ENCODE measurements around the gene ZFYVE16. TPM values are rescaled to one million over a fixed set of nuclear protein-coding genes. Genes with fewer than 3 reads are reported as not detected.
A peak's percentile ranks its signal among the peaks of the same experiment; 100 is the strongest.

The ZFYVE16 gene
- total and polyA plus RNA-seq, 2 of the 13 experiments (the other 11 are each of a cell fraction or from before 2014, with no cell fraction given), result 9.3 to 33.3 TPM

DNA sequence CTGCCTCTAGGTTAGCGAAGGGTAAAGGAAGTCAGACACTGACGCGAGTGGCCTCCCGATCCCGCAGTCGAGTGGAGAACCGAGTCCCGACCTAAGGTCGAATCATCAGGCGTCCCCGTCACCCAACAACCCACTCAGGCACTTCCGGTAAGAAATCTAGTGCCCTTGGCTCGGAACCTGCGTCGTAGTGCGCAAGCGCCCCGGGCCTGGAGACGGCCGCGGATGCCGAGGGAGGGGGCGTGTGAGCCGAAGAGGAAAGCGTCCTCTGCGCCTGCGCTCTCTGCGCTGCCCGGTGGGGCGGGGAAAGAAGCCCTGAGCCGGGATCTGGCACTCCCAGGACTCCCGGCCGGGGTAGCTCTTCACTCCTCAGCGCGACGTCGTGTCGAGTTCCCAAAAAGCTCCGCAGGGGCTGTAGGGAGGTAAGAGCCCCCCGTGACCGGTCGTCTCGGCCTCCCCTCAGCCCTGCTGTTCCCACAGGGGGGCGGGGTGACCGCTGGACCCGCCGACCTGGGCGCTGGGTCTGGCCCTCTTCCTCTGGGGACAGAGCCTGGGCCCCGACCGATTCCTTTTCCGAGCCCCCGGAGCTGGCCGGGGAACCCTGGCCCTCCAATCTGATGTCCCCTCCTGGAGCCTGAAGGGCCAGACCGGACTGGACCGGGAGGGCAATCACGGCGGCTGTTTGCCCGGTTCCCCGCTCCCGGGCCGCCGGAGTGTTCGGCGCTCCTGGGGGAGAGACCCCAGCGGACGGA, at the start of gene ZFYVE16 (continued):
- no peak for TF ChIP-seq TCF12 (IDR thresholded peaks at IDR 0.05)
- TF ChIP-seq TCF12 (CRISPR knock-in tag; IDR thresholded peaks at IDR 0.05), result peak; percentile 23; the same call in 1 of the 2 replicates
- TF ChIP-seq, protein P1, sequence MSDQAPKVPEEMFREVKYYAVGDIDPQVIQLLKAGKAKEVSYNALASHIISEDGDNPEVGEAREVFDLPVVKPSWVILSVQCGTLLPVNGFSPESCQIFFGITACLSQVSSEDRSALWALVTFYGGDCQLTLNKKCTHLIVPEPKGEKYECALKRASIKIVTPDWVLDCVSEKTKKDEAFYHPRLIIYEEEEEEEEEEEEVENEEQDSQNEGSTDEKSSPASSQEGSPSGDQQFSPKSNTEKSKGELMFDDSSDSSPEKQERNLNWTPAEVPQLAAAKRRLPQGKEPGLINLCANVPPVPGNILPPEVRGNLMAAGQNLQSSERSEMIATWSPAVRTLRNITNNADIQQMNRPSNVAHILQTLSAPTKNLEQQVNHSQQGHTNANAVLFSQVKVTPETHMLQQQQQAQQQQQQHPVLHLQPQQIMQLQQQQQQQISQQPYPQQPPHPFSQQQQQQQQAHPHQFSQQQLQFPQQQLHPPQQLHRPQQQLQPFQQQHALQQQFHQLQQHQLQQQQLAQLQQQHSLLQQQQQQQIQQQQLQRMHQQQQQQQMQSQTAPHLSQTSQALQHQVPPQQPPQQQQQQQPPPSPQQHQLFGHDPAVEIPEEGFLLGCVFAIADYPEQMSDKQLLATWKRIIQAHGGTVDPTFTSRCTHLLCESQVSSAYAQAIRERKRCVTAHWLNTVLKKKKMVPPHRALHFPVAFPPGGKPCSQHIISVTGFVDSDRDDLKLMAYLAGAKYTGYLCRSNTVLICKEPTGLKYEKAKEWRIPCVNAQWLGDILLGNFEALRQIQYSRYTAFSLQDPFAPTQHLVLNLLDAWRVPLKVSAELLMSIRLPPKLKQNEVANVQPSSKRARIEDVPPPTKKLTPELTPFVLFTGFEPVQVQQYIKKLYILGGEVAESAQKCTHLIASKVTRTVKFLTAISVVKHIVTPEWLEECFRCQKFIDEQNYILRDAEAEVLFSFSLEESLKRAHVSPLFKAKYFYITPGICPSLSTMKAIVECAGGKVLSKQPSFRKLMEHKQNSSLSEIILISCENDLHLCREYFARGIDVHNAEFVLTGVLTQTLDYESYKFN (CRISPR knock-in tag; conservative IDR thresholded peaks at IDR 0.05), result peak; percentile 43
- TF ChIP-seq ZMAT3 (CRISPR knock-in tag; conservative IDR thresholded peaks at IDR 0.05), result no peak; the same call in 1 of the 2 replicates
- TF ChIP-seq, protein P2, sequence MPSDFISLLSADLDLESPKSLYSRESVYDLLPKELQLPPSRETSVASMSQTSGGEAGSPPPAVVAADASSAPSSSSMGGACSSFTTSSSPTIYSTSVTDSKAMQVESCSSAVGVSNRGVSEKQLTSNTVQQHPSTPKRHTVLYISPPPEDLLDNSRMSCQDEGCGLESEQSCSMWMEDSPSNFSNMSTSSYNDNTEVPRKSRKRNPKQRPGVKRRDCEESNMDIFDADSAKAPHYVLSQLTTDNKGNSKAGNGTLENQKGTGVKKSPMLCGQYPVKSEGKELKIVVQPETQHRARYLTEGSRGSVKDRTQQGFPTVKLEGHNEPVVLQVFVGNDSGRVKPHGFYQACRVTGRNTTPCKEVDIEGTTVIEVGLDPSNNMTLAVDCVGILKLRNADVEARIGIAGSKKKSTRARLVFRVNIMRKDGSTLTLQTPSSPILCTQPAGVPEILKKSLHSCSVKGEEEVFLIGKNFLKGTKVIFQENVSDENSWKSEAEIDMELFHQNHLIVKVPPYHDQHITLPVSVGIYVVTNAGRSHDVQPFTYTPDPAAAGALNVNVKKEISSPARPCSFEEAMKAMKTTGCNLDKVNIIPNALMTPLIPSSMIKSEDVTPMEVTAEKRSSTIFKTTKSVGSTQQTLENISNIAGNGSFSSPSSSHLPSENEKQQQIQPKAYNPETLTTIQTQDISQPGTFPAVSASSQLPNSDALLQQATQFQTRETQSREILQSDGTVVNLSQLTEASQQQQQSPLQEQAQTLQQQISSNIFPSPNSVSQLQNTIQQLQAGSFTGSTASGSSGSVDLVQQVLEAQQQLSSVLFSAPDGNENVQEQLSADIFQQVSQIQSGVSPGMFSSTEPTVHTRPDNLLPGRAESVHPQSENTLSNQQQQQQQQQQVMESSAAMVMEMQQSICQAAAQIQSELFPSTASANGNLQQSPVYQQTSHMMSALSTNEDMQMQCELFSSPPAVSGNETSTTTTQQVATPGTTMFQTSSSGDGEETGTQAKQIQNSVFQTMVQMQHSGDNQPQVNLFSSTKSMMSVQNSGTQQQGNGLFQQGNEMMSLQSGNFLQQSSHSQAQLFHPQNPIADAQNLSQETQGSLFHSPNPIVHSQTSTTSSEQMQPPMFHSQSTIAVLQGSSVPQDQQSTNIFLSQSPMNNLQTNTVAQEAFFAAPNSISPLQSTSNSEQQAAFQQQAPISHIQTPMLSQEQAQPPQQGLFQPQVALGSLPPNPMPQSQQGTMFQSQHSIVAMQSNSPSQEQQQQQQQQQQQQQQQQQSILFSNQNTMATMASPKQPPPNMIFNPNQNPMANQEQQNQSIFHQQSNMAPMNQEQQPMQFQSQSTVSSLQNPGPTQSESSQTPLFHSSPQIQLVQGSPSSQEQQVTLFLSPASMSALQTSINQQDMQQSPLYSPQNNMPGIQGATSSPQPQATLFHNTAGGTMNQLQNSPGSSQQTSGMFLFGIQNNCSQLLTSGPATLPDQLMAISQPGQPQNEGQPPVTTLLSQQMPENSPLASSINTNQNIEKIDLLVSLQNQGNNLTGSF (CRISPR knock-in tag; IDR thresholded peaks at IDR 0.05), result no peak
- TF ChIP-seq ZNF891 (CRISPR knock-in tag; IDR thresholded peaks at IDR 0.05), result no peak
- TF ChIP-seq, protein P3, sequence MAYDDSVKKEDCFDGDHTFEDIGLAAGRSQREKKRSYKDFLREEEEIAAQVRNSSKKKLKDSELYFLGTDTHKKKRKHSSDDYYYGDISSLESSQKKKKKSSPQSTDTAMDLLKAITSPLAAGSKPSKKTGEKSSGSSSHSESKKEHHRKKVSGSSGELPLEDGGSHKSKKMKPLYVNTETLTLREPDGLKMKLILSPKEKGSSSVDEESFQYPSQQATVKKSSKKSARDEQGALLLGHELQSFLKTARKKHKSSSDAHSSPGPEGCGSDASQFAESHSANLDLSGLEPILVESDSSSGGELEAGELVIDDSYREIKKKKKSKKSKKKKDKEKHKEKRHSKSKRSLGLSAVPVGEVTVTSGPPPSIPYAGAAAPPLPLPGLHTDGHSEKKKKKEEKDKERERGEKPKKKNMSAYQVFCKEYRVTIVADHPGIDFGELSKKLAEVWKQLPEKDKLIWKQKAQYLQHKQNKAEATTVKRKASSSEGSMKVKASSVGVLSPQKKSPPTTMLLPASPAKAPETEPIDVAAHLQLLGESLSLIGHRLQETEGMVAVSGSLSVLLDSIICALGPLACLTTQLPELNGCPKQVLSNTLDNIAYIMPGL (CRISPR knock-in tag; IDR thresholded peaks at IDR 0.05; ENCODE audit: borderline replicate concordance in 1 of 2, low read depth in 1 of 2), result peak; percentile 55 to 87; a peak in 3 of 4 replicates
- TF ChIP-seq ZMYM2 (CRISPR knock-in tag; IDR thresholded peaks at IDR 0.05), result peak; percentile 29; the same call in 1 of the 2 replicates
- TF ChIP-seq ZBTB42 (CRISPR knock-in tag; IDR thresholded peaks at IDR 0.05), result peak; percentile 86; the same call in 1 of the 2 replicates
- TF ChIP-seq, protein P4, sequence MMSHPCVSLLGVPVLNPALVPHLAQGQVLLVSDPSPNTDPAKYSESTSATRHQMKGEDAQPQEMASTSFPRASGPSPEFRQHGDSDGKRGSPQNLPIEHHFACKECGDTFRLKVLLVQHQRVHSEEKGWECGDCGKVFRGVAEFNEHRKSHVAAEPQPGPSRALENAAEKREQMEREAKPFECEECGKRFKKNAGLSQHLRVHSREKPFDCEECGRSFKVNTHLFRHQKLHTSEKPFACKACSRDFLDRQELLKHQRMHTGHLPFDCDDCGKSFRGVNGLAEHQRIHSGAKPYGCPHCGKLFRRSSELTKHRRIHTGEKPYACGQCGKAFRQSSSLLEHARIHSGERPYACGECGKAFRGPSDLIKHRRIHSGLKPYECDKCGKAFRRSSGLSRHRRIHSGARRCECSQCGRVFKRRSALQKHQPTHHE (CRISPR knock-in tag; IDR thresholded peaks at IDR 0.05; ENCODE audit: borderline replicate concordance), result peak; percentile 48; the same call in 1 of the 2 replicates
- TF ChIP-seq ZBTB20 (CRISPR knock-in tag; IDR thresholded peaks at IDR 0.05; ENCODE audit: borderline replicate concordance, low read depth), result 0 out of 2 replicates have a peak, but pooled peaks have one; percentile 10
